KG1 (cell line): ENCODE results near the gene FAHD2A.
"Not testable (repeated sequence)": the region's sequence is repeated elsewhere in the genome, so short reads cannot be mapped to it uniquely, and the experiment has no call there.

Experiments used
- DNase-seq: peaks from one replicate; lab custom pipeline; 2025; lab: John Stamatoyannopoulos, UW

The FAHD2A gene

GRCh38 chr2:95435872-95436209 lies 33.3 kb downstream of the FAHD2A start:
- DNase-seq = not testable (repeated sequence)

GRCh38 chr2:95442474-95443099 lies 40.1 kb downstream of the FAHD2A start:
- DNase-seq = not testable (repeated sequence)

GRCh38 chr2:95445317-95445716 lies 42.8 kb downstream of the FAHD2A start:
- DNase-seq = not testable (repeated sequence)

DNA sequence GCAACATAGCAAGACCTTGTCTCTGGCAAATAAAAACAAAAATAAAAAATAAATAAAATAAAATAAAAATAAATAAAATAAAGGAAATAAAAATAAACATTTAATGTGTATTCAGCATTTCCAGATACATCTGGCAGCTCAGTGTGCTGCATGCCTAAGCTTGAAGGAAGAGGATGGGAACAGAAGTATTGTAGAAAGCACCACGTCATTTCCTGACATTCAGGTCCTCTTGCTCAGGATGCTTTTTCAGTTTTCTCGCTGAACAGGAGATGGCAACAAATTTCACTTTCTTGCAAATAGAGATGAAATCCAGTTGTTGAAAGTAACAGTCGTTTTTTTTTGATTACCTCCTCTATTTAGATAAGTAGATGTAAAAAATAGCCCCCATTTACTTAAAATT lies 60.8 kb downstream of the FAHD2A start:
- DNase-seq = not testable (repeated sequence)
